GM18951 (cell line): ENCODE data around the gene MZF1.

Experiments
- POLR2A ChIP-seq: IDR thresholded peaks from 4 replicates; pipeline ENCODE4 v1.6.1; 2011; ENCODE audit warnings: mild to moderate bottlenecking; ENCODE audit not compliant: insufficient read length, insufficient read depth; ENCODE audit errors: extremely low read depth
- in situ Hi-C: fragments of 300-500 bp; cut with MboI; formaldehyde crosslinking; loops from one replicate; pipeline ENCODE4 v1.12.0; 2022; ENCODE audit warnings: low sequenced_read_pairs, mixed read lengths, inconsistent platforms; ENCODE audit not compliant: unreplicated experiment

MZF1 gene

DNA sequence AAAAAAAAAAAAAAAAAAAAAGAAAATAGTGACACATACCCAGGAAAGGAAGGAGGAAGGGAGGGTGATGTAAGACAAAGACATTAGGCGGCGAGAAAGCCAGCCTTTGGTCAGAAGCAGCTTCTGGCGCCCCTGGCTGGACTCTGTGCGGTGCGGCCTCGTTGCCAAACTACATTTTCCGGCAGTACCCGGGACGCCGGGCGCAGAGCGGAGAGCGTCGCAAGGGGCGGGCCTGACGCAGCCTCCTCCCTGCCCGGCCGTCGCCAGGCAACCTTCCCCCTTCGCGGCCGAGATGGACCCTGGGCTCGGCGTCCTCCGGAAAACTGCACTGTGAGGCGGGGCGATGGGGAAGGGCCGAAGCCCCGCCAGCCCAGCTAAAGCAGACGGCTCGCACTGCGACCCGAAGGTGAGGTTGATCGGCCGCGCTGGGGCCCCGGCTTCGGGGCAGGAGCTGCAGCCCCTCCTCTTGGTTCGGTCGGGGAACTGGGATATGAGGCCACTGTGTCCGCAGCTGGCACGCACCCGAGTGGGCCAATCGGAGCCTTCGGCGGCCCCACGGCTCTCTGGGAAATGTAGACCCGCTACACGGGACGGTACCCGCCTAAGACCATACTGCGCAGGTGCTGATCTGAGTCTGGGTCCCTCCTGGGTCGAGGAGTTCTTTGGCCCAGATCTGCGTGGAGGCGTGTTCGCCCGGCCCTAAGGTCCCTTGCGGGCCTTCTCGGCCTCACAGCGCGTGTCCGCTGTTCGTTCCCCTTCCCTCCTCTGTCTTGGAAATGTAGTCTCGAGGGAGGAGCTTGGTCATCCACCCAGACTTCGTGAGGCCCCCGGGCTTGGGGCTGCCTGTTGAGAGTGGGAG lies 2.3 kb upstream of the MZF1 start:
- TF ChIP-seq POLR2A, result peak; percentile 84
- in situ Hi-C loops, result no loop called here

DNA sequence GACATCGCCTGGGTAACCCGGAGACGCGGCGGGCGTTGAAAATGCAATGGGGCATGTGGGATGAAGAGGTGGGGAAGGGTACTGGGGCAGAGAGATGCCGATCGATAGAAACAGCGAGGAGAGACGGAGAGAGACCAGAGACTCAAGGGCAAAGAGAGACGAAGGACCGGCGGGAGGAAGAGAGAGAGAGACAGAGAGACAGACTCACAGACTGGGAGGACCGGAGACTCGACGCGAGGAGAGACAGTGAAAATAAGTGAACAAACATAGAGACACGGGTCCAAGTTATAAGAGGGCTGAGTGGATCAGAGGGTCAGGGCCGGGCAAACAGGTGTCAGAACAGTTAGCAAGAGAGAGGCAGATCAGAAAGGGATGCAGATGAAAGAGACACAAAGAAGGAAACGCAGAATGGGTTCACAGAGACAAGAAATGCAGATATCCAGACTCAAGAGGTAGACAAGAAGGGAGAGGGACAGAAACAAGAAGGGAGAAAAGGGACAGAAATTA lies 576 bp upstream of the MZF1 start:
- in situ Hi-C loops, result no loop called here
- no peak for TF ChIP-seq POLR2A

DNA sequence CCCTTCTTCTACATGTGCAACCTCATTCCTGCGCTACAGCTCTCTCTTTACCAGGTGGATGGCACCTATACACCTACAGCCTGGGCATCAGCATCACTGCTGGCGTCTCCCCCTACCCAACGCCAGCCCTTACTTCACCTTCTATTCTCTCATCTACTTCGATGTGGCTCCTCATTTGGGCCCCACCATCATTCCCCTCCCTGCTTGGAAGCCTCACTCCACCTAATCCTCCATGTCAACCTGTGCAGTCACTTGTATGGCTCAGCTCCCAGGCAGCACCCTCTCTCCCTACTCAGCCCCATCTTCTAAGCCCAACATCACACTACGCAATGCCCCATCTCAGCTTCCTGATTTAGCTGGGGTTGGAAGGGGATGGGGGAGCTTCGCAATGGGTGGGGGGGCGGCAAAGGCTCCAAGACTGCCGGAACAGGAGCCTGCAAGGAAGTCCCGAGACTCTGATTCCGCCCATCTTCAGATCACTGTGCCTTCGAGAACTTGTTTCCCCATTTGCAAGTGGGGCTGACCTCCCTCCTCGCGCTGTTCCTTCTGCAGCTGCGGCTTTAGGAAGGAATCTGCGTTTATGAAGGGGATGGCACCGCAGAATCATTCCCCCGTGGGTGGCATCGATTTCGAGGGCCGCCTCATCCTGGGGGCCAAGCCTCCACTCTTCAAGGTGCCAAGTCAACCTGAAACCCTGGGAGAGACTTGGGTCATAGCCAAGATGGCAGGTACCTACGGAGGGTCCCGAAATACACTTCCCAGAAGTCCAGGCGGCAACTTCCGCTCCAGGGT lies 913 bp downstream of the MZF1 start:
- no peak for TF ChIP-seq POLR2A
- in situ Hi-C loops, result no loop called here

DNA sequence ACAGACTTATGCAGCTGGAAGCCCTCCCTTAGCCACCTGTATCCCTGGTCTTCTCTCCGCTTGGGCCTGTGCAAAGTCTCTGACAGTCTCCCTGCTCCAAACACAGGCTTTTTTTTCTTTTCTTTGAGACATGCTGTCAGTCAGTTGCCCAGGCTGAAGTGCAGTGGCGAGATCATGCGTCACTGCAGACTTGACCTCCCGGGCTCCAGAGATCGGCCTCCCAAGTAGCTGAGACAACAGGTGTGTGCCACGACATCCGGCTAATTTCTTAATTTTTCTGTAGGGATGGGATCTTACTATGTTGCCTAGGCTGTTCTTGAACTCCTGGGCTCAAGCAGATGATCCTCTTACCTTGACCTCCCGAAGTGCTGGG lies 1.6 kb downstream of the MZF1 start:
- TF ChIP-seq POLR2A, result no peak
- in situ Hi-C loops, result no loop called here

DNA sequence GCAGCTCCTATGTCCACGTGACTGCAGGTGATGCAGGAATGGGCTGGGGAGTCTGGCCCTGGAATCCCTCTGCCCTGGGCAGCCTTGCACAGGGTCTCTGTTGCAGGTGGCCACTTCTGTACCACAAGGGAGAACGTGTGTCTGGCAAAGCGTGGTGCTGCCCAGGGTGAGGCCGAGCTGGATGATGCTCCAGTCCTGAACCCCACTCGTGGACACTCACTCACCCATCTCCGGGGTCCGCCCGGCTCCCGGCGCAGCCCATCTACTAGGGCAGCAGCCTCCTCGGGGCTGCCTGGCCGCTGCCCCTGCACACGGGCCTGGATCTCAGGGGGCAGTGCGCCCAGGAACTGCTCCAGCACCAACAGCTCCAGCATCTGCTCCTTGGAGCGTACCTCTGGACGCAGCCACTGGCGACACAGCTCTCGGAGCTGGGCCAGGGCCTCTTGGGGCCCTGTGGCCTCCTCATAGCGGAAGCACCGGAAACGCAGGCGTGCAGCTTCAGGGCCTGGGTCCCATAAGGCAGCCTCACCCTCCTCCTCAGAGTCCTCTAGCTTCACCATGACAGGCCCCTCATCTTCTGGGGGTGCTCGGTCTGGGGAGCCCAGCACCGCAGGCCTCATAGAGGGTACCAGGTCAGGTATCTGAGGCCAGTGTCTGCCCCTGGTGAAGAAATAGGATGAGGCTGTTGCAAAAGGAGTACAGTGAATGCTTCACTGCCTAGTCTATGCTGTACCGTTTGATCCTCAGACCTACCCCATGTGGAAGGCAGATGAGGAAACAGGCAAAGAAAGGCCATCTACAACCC lies 2.2 kb downstream of the MZF1 start:
- no peak for TF ChIP-seq POLR2A
- in situ Hi-C loops, result no loop called here

DNA sequence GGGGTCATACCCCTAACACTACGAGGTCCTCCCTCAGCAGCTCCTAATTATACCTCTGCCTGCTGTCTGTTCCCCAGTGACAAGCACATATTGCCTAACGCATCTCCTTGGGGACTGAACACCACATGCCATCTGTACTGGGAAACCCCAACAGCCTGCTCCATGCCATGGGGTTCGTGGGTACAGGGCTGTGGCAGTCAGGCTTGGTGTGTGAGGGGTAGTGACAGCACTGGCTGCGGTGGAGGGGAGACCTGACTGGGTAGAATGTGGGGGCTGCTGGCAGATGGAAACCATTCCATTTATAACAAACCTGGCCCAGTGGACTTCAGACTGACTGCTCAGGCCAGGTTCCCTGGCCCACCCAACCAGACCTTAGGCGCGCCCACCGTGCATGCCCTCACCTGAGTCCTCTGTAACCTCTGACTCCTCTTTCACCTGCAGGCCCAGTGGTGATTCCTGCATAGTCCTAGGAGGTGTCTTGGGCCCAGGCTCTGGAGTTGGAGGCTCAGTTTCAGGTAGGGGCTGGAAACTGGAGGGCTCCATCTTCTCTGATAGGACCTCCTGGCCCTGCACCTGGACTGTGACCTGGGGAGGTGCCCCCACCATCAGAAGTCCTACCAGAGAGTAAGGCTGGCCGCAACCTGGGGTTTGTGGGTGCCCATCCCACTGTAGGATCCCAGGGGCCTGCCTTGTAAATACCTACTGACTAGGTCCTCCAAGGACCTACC lies 3.0 kb downstream of the MZF1 start:
- in situ Hi-C loops, result no loop called here
- no peak for TF ChIP-seq POLR2A

DNA sequence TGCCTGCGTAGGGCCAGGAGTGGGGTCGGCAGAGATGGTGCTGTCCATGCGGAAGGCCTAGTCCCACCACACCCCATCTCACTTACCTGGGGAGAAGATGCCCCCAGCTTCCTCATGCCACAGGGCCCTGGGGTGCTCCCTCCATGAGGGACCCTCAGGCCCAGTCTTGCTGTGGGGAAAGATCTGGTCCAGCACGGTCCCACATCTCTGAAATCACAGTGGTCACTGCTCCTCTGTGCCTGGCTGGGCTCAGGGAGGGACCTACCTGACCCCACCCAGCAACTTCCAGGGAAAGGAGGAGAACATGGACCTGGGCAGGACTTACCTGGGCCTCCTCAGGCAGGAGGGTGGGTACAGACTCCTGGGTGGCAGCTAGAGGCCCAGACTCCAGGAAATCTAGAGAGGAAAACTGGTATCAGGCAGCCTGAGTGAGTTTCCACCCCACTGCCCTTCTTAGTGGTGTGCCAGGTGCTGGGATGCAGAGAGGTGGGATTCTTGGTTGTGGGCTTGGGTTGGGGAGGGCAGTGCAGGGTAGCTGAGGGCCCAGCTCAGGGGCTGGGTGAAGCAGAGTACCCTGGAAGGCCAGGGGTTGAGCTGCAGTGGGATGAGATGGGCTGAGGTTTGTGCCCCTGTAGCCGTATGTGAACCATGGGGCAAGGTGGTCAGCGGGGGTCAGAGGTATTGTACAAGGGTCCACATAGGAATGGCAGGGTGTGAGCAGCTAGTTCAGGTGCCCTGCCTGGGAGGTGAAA lies 3.8 kb downstream of the MZF1 start:
- TF ChIP-seq POLR2A, result no peak
- in situ Hi-C loops, result no loop called here

DNA sequence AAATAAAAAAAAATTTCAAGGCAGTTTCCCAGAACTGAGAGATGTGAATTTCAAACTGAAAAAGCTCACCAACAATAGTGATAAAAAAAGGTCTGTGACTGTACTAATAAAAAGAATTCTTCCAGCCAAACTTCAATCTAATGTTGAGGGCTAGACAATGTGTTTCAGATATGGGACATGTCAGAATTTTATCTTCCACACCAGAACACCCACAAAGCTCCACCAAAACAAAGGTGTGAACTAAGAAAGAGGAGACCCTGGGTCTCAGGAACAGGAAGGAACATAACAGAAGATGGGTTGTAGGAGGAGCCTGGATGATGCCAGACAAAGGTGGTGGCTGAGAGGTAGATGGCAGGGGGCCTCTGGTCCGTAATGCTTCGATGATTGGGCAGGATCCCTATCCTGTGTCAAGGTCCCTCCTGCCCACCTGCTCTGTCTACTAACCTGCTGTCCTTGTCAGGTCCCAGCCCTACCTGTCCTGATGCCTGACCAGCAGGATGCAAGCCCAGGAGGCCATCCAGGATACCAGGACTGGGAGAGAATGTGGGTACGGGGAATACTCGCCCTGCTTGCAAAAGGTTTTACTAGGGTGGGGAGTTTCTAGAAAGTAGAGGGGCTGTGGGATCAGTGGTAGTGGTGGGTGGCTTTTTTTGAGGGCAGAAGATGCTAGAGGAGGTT lies 4.5 kb downstream of the MZF1 start:
- in situ Hi-C loops, result no loop called here
- TF ChIP-seq POLR2A, result no peak

DNA sequence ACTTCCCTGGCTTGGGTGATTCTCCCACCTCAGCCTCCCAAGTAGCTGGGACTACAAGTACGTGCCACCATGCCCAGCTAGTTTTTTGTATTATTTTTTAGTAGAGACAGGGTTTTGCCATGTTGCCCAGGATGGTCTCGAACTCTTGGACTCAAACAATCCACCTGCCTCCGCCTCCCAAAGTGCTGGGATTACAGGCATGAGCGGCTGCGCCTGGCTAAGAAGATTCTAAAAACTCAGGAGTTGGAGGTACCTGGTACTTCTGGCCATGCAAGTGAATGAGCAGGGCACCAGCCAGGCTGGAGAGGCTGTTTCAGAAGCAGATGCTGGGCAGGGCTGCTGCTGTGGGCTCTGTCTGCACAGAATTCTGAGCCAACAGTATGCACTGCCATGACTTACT lies 6.1 kb downstream of the MZF1 start:
- TF ChIP-seq POLR2A, result no peak
- in situ Hi-C loops, result no loop called here

DNA sequence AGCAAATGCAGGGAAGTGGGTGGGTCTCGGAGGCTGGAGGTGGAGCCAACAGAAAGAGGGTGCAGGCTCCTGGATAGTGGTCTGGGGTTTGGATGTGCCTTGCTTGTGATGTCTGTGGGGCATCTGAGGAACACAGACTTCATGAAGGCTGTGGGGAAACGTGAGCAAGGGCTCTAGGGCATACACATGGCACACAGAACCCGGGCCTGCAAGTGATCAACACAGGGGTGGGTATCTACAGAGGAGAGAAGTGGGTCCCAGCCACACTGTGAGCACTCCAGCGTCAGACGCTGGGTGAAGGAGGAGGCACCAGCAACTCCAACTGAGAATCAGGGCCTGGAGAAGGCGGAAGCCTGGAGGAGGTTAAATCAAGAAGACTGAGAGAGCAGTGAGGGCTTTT lies 9.3 kb downstream of the MZF1 start:
- in situ Hi-C loops, result no loop called here
- no peak for TF ChIP-seq POLR2A

DNA sequence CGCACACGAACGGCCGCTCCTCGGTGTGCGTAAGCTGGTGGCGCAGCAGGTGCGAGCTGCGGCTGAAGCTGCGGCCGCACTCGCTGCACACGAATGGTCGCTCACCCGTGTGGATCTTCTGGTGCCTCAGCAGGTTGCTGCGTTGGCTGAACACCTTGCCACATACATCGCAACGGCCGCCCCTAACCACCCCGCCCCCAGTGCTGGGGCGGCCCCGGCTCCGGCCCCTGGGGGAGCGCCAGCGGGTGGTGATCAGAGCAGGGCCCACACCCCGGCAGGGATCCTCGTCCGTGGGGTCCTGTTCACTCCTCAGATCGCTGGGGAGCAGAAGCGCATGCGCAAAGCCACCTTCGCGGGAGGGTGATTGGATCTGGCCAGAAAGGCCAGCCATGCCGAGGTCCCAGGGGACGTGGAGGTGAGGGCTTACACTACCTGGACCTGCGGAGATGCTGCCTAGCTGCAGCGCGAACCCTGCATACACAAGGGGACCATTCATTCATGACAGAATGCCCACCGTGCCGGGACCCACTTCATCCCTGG lies 10.0 kb downstream of the MZF1 start:
- peak; percentile 38 for TF ChIP-seq POLR2A
- in situ Hi-C loops, result no loop called here
